Mammary epithelial cell (primary cell): ENCODE results near the gene NXN.

ENCODE experiments used
- EZH2 ChIP-seq: IDR thresholded peaks from 2 replicates; pipeline ENCODE4 v1.6.1; 2012; ENCODE audit warnings: low read length, inconsistent platforms, borderline replicate concordance
- TF ChIP-seq, protein P1 (sequence below), 2 donors: IDR thresholded peaks in 1 of 2; conservative IDR thresholded peaks in 1 of 2; 2 replicates each; pipeline ENCODE4 v1.5.1; 2011 to 2012; ENCODE audit warnings: inconsistent platforms in 2 of 2, low read length in 2 of 2, mild to moderate bottlenecking in 2 of 2, control low read depth in 1 of 2, low read depth in 1 of 2; ENCODE audit not compliant: insufficient read depth in 1 of 2; ENCODE audit errors: extremely low read depth in 1 of 2

DNA sequence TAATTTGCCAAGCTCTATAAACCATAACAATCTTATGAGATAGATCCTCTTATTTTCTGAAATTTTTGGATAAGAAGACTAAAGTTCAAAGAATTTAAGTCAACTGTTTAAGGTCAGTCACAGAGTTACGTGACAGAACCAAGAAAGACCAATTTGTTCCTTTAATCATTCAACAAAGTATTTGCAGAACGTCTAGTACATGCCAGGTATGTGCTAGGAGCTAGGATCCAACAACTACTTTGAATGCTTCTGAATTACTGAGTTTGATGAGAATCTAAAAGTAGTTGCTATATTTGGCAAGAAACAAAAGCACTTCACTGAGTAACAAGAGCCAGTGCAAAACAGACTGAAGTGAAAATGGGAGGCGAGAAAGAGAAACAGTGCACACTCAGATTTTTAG, 212.5 kb downstream of the NXN start:
- TF ChIP-seq, protein P1, sequence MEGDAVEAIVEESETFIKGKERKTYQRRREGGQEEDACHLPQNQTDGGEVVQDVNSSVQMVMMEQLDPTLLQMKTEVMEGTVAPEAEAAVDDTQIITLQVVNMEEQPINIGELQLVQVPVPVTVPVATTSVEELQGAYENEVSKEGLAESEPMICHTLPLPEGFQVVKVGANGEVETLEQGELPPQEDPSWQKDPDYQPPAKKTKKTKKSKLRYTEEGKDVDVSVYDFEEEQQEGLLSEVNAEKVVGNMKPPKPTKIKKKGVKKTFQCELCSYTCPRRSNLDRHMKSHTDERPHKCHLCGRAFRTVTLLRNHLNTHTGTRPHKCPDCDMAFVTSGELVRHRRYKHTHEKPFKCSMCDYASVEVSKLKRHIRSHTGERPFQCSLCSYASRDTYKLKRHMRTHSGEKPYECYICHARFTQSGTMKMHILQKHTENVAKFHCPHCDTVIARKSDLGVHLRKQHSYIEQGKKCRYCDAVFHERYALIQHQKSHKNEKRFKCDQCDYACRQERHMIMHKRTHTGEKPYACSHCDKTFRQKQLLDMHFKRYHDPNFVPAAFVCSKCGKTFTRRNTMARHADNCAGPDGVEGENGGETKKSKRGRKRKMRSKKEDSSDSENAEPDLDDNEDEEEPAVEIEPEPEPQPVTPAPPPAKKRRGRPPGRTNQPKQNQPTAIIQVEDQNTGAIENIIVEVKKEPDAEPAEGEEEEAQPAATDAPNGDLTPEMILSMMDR (conservative IDR thresholded peaks at IDR 0.05 in 1 of 2, IDR thresholded peaks at IDR 0.05 in 1 of 2; ENCODE audit: extremely low read depth in 1 of 2, insufficient read depth in 1 of 2, low read depth in 1 of 2, low read length in 2 of 2) = no peak
- TF ChIP-seq EZH2 = no peak
